Frontal cortex (tissue), 4 donors: Measurements from ENCODE around the gene MEIKIN. TPM values are rescaled to one million over a fixed set of nuclear protein-coding genes. Genes with fewer than 3 reads are reported as not detected.
"Not testable (repeated sequence)": the region's sequence is repeated elsewhere in the genome, so short reads cannot be mapped to it uniquely, and the experiment has no call there.

Experiments
- DNase-seq, 2 donors: peaks; one replicate each; pipeline ENCODE4 v3.0.0; 2012; ENCODE audit warnings: low spot score in 2 of 2
- FAIRE-seq: peaks from 2 replicates; lab custom pipeline; 2012; peaks lifted over from hg19 to GRCh38; lab: Jason Lieb, UNC
- total RNA-seq: library from RNA; depleted of rRNA; stranded (reverse); fragments of >200 nt; gene quantifications from one replicate; pipeline ENCODE4 v1.2.3, GENCODE V29; 2014
- donor health status: control.
- donor health status: control.
- donor health status: control.

Gene MEIKIN
- total RNA-seq, 1 donor from 2014 or later: not detected

DNA sequence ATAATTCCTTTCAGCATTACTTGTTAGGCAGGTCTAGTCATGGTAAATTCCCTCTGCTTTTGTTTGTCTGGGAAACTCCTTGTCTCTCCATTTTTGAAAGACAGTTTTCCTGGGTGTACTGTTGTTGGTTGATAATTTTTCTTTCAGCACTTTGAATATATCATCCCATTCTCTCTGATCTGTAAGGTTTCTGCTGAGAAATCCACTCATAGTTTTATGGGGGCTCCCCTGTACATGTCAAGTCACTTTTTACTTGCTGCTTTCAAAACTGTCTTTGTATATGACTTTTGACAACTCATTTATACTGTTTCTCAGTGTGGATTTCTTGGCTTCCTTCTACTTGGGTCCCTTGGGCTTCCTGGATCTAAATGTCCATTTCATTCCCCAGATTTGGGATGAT lies 16.5 kb downstream of the MEIKIN start:
- FAIRE-seq: no peak
- DNase-seq: no peak

- FAIRE-seq (no peak), DNase-seq (no peak)
Observed at GRCh38 chr5:131926168-131926567, 19.3 kb downstream of the MEIKIN start.

DNA sequence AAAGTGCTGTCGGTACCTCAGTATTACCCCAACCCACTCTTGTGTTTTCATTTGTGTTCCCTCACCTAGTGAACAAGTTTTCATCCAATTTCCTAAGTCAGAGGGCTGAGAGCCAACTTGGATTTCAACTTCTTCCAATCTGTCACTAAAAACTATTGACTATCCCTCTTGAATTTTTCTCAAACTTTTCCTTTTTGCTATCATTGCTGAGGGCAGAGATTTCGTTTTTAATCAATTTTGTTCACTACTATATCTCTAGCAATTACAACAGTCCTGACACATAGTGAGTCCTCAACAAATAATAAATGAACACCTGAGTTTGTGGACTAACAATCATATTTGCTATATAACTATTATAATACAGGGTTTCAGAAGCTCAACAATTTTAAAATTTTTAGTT lies 29.0 kb downstream of the MEIKIN start:
- DNase-seq: no peak
- no peak for FAIRE-seq

GRCh38 chr5:131914472-131914871 lies 31.0 kb downstream of the MEIKIN start:
- FAIRE-seq: no peak

GRCh38 chr5:131913603-131914002 lies 31.9 kb downstream of the MEIKIN start:
- DNase-seq: no peak
- no peak for FAIRE-seq

More at GRCh38 chr5:131914472-131914871, 31.0 kb downstream of the MEIKIN start:
- DNase-seq: no peak

DNA sequence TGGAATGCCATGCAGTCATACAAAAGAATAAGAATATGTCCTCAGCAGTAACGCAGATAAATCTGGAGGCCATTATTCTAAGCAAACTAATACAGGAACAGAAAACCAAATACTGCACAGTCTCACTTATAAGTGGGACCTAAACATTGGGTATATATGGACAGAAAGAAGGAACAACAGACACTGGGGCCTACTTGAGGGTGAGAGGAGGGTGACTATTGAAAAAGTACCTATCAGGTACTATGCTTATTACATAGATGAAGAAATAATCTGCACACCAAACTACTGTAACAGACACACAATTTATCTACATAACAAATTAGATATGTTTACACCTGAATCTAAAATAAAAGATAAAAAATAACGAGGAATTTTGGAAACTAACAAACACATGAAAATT lies 38.8 kb downstream of the MEIKIN start:
- DNase-seq (no peak), FAIRE-seq (no peak)

- DNase-seq, FAIRE-seq: not testable (repeated sequence)
Observed at GRCh38 chr5:131902266-131902665, 43.2 kb downstream of the MEIKIN start.

DNA sequence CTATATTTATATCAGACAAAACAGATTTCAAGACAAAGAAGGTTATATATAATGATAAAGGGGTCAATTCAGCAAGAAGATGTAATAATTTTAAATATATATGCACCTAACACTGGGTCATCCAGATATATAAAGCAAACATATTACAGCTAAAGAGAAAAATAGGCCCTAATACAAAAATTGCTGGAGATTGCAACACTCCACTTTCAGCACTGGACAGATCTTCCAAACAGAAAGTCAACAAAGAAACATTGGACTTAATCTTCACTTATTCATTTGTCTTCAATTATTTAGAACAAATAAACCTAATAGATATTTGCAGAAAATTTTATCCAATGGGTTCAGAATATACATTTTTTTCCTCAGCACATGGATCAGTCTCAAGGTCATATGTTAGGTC lies 45.8 kb downstream of the MEIKIN start:
- FAIRE-seq: no peak
- DNase-seq: no peak

DNA sequence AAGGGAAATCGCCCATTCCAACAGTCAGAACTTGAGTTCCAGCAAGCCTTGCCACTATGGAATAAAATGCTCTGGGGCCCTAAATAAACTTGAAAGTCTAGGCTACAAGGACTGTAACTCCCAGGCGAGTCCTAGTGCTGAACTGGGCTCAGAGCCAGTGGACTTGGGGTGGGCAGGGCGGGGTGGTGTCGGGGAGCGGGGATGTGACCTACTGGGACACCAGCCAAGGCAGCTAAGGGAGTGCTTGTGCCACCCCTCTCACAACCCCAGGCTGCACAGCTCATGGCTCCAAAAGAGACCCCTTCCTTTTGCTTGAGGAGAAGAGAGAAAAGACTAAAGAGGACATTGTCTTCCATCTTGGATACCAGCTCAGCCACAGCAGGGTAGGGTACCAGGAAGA lies 61.5 kb downstream of the MEIKIN start:
- FAIRE-seq: no peak

GRCh38 chr5:131879705-131880104 lies 65.8 kb downstream of the MEIKIN start:
- FAIRE-seq (no peak), DNase-seq (no peak)

More for the DNA sequence above, 61.5 kb downstream of the MEIKIN start:
- DNase-seq: no peak

DNA sequence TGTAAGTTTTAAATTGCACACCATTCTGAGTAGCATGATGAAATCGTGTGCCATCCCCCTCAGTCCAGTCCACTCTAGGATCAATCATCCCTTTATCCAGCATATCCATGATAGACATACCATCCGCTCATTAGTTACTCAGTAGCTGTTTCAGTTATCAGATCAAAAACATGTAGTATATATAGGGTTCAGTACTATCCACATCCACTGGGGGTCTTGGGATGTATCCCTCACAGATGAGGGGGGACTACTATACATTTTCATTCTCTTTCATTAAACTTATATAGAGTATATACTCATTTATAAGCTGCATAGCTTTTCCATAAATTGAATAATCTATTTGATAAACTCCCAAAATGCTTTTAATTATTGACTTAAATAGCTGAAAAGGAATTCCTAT lies 67.6 kb downstream of the MEIKIN start:
- DNase-seq (no peak), FAIRE-seq (no peak)

- not testable (repeated sequence) for FAIRE-seq, DNase-seq
Observed at GRCh38 chr5:131871251-131871650, 74.2 kb downstream of the MEIKIN start.

GRCh38 chr5:131867524-131867923 lies 77.9 kb downstream of the MEIKIN start:
- no peak for FAIRE-seq

DNA sequence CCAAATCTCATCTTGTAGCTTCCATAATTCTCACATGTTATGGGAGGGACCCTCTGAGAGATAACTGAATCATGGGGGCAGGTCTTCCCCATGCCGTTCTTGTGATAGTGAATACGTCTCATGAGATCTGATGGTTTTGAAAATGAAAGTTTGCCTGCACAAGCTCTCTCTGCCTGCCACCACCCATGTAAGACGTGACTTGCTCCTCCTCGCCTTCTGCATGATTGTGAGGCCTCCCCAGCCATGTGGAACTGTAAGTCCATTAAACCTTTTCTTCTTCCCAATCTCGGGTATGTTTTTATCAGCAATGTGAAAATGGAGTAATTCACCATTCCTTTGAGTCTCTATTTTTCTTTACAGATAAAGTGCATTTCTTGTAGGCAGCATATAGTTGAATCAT lies 81.8 kb downstream of the MEIKIN start:
- DNase-seq (no peak), FAIRE-seq (no peak)

More at GRCh38 chr5:131867524-131867923, 77.9 kb downstream of the MEIKIN start:
- no peak for DNase-seq

- DNase-seq: no peak
Observed at GRCh38 chr5:131857388-131857787, 88.1 kb downstream of the MEIKIN start.

DNA sequence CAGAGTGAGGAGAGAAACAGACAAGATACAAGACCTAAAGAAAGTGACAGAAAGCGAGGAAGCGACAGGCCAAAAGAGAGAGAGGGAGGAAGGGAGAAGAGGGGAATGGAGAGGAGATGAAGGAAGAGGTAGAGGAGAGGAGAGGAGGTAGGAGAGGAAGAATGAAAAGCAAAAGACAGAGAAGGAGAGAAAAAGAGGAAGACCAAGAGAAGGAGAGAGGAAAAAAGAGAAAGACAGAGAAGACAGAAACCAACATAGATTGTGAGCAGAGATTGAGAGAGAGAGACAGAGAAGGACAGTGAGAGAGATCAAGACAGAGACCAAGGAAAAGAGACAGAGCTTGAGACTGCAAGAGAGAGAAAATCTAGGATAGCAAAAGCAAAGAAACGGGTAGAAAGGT lies 90.0 kb downstream of the MEIKIN start:
- DNase-seq (no peak), FAIRE-seq (no peak)

More at GRCh38 chr5:131857388-131857787, 88.1 kb downstream of the MEIKIN start:
- FAIRE-seq: no peak

GRCh38 chr5:131854134-131854533 lies 91.3 kb downstream of the MEIKIN start:
- no peak for DNase-seq
- no peak for FAIRE-seq

DNA sequence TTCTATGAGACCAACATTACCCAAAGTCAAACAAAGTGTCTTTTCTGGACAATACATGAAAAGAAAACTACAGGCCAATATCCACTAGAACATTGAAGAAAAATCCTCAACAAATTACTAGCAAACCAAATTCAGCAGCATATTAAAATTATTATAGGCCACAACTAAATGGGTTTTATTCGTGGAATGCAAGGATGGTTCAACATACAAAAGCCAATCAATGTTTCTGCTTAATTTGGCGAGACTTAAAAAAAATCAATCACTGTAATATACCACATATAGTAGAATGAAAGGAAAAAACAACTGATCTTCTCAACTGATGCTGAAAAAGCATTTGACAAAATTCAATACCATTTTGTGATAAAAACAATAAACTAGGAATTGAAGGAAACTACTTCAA lies 96.8 kb downstream of the MEIKIN start:
- no peak for FAIRE-seq
- no peak for DNase-seq

- no peak for FAIRE-seq
- no peak for DNase-seq
Observed at GRCh38 chr5:131846536-131846935, 98.9 kb downstream of the MEIKIN start.

GRCh38 chr5:131845828-131846227 lies 99.6 kb downstream of the MEIKIN start:
- DNase-seq (no peak), FAIRE-seq (no peak)

- FAIRE-seq, DNase-seq: not testable (repeated sequence)
Observed at GRCh38 chr5:131842971-131843370, 102.5 kb downstream of the MEIKIN start.

- not testable (repeated sequence) for DNase-seq, FAIRE-seq
Observed at GRCh38 chr5:131832702-131833101, 112.8 kb downstream of the MEIKIN start.
